ENCODE data around the gene ACP6. TPM values are rescaled to one million over a fixed set of nuclear protein-coding genes. Genes with fewer than 3 reads are reported as not detected.
"Not testable (repeated sequence)": the region's sequence is repeated elsewhere in the genome, so short reads cannot be mapped to it uniquely, and the experiment has no call there.

ACP6 gene
- polyA plus RNA-seq, 1 experiment: 14.8 TPM

- H3K27me3 ChIP-seq (ENCODE audit: control insufficient read depth, insufficient read depth, low read length): no peaks in the 10 kb centered on the region; the same call in 1 of the 2 replicates
- no peak for TF ChIP-seq CTCF (IDR thresholded peaks at IDR 0.05; ENCODE audit: insufficient read depth, low read depth, low read length)
- no peaks in the 10 kb centered on the region for H3K36me3 ChIP-seq (ENCODE audit: control insufficient read depth, insufficient read depth, low read length)
- H3K4me3 ChIP-seq (ENCODE audit: low read depth, low read length): no peak overlapping the region
- ChIA-PET POLR2A (no interaction called here), CTCF (interaction anchor here (1.0 kb wide), 1 partner anchor 42 kb away, joined by 3 read pairs; no protein-coding TSS in a partner anchor)
- no peak for DNase-seq (ENCODE audit: low read depth)
Measured at GRCh38 chr1:147683163-147683763, 12.9 kb upstream of the ACP6 start.

- DNase-seq (ENCODE audit: low read depth); H3K27me3 ChIP-seq (ENCODE audit: control insufficient read depth, insufficient read depth, low read length); H3K4me3 ChIP-seq (ENCODE audit: low read depth, low read length); H3K36me3 ChIP-seq (ENCODE audit: control insufficient read depth, insufficient read depth, low read length); POLR2A ChIA-PET: not testable (repeated sequence)
- CTCF ChIA-PET: interaction anchor here (2.2 kb wide), 1 partner anchor 18 kb away, joined by 5 read pairs; no protein-coding TSS in a partner anchor
Measured at GRCh38 chr1:147680608-147681235, 10.4 kb upstream of the ACP6 start.

GRCh38 chr1:147677681-147678080, 7.4 kb upstream of the ACP6 start:
- H3K27me3 ChIP-seq (ENCODE audit: control insufficient read depth, insufficient read depth, low read length); H3K4me3 ChIP-seq (ENCODE audit: low read depth, low read length); DNase-seq (ENCODE audit: low read depth); H3K36me3 ChIP-seq (ENCODE audit: control insufficient read depth, insufficient read depth, low read length); POLR2A ChIA-PET; CTCF ChIA-PET: not testable (repeated sequence)

GRCh38 chr1:147676311-147677085, 6.2 kb upstream of the ACP6 start:
- H3K4me3 ChIP-seq (ENCODE audit: low read depth, low read length): no peak overlapping the region
- DNase-seq (ENCODE audit: low read depth): no peak
- ChIA-PET POLR2A (interaction anchor here (0.6 kb wide), 1 partner anchor 287 kb away, joined by 4 read pairs; no protein-coding TSS in a partner anchor), CTCF (interaction anchor here (0.5 to 3.4 kb wide), 4 partner anchors 11 to 140 kb away, joined by 3 to 9 read pairs (median 3); no protein-coding TSS in a partner anchor)
- H3K36me3 ChIP-seq (ENCODE audit: control insufficient read depth, insufficient read depth, low read length): no peaks in the 10 kb centered on the region
- no peaks in the 10 kb centered on the region for H3K27me3 ChIP-seq (ENCODE audit: control insufficient read depth, insufficient read depth, low read length)
- no peak for TF ChIP-seq CTCF (IDR thresholded peaks at IDR 0.05; ENCODE audit: insufficient read depth, low read depth, low read length)

GRCh38 chr1:147673816-147674215, 3.5 kb upstream of the ACP6 start:
- DNase-seq (ENCODE audit: low read depth): no peak
- Histone ChIP-seq H3K4me3 (ENCODE audit: low read depth, low read length) (no peak overlapping the region), H3K36me3 (ENCODE audit: control insufficient read depth, insufficient read depth, low read length) (no peaks in the 10 kb centered on the region), H3K27me3 (ENCODE audit: control insufficient read depth, insufficient read depth, low read length) (no peaks in the 10 kb centered on the region)
- CTCF ChIA-PET: interaction anchor here (1.2 to 3.4 kb wide), 3 partner anchors 9 to 33 kb away, joined by 3 to 9 read pairs (median 4); no protein-coding TSS in a partner anchor
- TF ChIP-seq CTCF (IDR thresholded peaks at IDR 0.05; ENCODE audit: insufficient read depth, low read depth, low read length): no peak
- POLR2A ChIA-PET: no interaction called here

GRCh38 chr1:147673406-147673805, 3.1 kb upstream of the ACP6 start:
- Histone ChIP-seq H3K27me3 (ENCODE audit: control insufficient read depth, insufficient read depth, low read length) (no peaks in the 10 kb centered on the region), H3K36me3 (ENCODE audit: control insufficient read depth, insufficient read depth, low read length) (no peaks in the 10 kb centered on the region), H3K4me3 (ENCODE audit: low read depth, low read length) (no peak overlapping the region)
- POLR2A ChIA-PET: no interaction called here
- CTCF ChIA-PET: interaction anchor here (1.2 to 3.4 kb wide), 3 partner anchors 8 to 32 kb away, joined by 3 to 9 read pairs (median 4); no protein-coding TSS in a partner anchor
- no peak for TF ChIP-seq CTCF (IDR thresholded peaks at IDR 0.05; ENCODE audit: insufficient read depth, low read depth, low read length)
- no peak for DNase-seq (ENCODE audit: low read depth)

All from BJ (cell line).